HG03520 (cell line): Measurements from ENCODE around the gene PTPRR.
"Not testable (repeated sequence)": the region's sequence is repeated elsewhere in the genome, so short reads cannot be mapped to it uniquely, and the experiment has no call there.

ENCODE experiments used
- ATAC-seq: cut with Tn5 transposase; IDR thresholded peaks from one replicate; pipeline ENCODE4 v1.9.1; 2021; ENCODE audit warnings: mild to moderate bottlenecking, moderate library complexity; ENCODE audit not compliant: unreplicated experiment

The PTPRR gene

GRCh38 chr12:70749931-70750330, 170.6 kb downstream of the PTPRR start:
- ATAC-seq = no peak

DNA sequence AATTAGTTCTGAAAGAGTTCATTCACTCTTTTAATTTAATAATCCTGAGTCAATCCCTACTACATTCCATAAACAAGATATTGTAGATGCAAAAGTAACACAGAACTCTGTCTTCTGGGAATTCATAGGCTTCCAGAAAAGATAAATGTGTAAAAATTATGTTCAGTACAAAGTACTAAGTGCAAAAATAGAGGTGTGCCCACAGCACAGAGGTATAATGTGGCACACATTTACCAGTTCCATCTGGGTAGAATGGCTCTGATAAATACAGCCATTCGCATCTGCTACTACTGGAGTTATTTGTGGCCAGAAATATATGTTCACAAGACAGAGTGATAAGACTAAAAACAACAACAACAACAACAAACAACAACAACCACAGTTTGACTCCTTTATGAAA, 171.7 kb downstream of the PTPRR start:
- ATAC-seq = no peak

DNA sequence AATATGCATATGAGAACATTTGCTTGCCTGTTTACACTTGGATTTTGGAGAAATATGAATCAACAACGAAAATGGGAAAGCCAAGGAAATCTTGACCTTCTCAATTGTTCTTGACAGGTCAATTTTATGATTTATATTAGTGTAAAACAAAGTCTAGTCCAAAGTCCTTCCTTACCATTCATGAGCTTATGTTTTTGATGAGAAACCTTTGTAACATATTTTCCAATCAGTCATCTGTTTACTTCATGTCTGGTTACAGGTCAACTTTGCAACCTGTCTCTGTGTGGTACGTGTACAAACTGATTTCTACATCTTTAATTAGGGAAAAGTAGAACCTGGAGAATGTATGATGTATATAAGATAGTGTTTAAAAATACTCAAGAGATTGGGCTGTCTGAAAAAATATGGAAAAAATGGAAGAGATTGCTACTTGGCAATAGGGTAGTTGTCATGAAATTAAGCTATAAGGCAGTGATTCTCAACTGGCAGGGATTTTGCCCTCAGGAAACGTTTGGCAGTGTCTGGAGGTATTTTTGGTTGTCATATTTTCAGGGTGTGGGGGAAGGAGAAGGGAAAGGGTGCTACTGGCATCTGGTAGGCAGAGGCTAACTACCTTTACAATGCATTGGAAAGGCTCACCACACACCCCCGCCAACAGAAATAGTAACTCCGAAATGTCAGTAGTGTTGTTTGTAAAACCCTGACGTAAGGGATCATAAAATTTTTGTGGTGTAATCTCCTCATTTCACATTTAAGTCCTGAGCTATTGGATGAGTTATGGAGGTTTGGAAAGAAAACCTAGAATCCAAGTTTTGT, 172.9 kb downstream of the PTPRR start:
- no peak for ATAC-seq

- no peak for ATAC-seq
Observed at GRCh38 chr12:70745048-70745447, 175.5 kb downstream of the PTPRR start.

GRCh38 chr12:70744178-70744577, 176.4 kb downstream of the PTPRR start:
- ATAC-seq = no peak

DNA sequence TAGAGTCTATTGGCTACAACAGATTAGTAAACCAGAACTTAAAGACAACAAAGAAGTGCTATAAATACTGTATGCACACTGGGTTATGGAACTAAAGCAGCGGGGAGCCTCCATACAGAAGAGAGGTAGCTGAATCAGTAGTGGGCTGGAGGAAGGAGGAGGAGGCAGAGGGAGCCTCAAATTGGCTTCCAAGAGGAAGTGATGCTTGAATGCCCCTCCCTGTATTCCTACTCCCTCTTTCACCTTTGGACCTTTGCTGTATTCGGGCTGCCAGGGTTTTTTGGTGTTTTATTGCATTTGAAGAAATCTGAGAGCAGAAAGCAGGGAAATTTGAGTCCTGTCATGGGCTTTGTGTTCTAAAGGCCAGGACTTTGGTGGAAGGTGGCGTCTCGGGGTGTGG, 179.3 kb downstream of the PTPRR start:
- no peak for ATAC-seq

DNA sequence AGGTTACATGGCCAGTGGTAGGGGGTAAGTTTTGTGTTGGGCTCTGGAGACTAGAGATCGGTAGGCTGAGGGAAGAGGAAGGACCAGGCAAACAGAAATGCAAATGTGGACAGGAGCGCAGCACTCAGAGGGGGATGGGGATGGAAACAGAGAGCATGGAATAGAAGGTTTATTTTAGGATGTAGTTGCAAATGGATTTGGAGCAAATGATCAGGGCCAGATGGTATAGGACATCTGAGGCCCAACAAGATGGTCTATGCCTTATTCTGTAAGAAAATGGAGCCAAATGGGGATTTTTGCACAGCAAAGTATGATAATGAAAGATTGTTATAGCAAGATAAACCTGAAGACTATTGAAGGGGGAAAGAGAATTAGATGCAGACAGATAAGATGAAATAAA, 180.8 kb downstream of the PTPRR start:
- no peak for ATAC-seq

DNA sequence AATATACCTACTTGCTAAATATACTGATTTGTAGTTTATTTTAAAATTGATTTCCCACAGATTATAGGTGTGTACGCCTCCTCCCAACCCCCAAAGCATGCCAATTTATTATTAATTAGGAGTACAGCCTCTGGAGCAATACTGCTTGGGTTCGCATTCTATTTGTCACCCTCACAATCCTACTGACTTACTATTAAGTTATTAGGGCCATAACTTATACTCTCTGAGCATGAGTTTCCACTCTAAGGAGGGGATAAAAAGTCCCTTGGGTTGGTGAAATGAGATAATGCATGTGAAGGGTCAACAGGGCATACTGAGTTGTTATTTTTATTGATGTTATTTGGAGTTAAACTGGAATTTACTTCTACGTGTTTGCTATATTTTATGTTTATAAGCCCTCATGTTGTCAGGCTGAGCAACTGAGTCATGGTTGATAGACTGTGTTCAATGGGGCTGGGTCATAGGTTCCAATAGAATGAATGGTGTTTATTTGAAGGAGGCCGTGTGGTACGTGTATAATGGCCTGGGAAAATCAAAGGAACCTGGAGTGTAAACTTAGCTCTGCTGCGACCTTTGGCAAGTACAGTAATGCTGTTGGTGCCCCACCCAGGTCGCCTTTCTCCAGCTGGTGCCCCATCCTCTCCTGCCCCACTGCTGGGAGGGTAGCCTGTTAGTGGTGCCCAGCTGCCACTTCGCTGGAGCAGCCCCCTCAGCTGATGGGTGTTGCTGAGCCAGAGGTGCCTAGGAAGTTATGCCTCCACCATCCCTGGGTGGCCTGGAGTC, 184.0 kb downstream of the PTPRR start:
- ATAC-seq = no peak

- not testable (repeated sequence) for ATAC-seq
Observed at GRCh38 chr12:70735197-70735596, 185.3 kb downstream of the PTPRR start.

GRCh38 chr12:70733385-70733784, 187.2 kb downstream of the PTPRR start:
- peak; percentile 93 for ATAC-seq

DNA sequence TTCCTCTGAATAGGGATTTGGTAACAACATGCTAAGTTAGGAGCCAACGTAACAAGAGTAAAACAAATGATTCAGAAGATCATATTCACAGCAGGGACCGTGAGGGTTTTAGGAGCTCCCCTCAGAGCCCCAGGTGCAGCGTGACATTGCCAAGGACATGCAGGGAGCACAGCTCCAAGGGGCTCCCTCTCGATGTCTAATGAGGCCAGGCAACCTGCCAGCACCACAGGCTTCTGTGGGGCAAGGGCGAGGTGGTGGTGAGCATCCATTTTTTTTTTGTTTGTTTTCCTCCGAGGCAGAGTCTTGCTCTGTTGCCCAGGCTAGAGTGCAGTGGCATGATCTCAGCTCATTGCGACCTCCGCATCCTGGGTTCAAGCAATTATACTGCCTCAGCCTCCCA, 188.3 kb downstream of the PTPRR start:
- ATAC-seq = no peak

GRCh38 chr12:70730675-70731180, 189.8 kb downstream of the PTPRR start:
- ATAC-seq = no peak

DNA sequence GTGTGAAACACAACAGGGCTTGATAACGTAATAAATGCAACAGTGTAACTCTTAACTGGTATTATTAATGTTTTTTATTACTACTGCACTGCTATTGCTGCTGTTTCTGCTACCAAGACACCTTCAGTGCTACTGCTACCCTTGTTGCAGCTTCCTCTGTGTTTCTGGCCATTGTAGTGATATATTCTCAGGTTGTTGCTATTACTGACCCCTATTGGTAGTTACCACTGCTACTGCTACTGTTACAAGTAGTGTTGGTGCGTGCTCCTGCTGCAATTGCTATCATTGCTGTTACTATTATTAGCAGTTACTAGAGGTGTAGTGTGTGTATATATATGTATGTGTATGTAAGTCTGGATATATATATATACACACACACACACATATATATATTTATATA, 196.1 kb downstream of the PTPRR start:
- no peak for ATAC-seq

GRCh38 chr12:70722584-70723343, 197.8 kb downstream of the PTPRR start:
- no peak for ATAC-seq

GRCh38 chr12:70721656-70722357, 198.7 kb downstream of the PTPRR start:
- ATAC-seq = no peak

DNA sequence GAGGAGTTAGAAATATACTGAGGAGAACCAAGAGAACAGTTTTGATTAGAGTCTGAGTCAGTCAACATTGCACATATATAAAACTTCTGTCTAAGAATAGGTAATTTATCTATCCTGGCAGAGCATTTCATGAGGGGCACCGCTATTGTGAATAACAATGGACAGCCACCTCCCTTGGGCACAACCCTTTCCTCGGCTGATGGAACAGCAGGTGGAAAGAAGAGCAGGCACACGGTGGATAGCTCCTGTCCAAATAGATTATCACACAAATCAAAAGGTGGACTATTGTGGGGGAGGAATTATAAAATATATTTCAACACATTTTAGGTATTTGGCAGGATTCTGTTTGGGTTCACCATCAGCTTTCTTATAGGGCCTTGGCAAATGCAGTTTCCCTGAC, 199.3 kb downstream of the PTPRR start:
- ATAC-seq = no peak

- peak; percentile 66 for ATAC-seq
Observed at GRCh38 chr12:70719672-70720420, 200.7 kb downstream of the PTPRR start.

- ATAC-seq = no peak
Observed at GRCh38 chr12:70719071-70719470, 201.5 kb downstream of the PTPRR start.

DNA sequence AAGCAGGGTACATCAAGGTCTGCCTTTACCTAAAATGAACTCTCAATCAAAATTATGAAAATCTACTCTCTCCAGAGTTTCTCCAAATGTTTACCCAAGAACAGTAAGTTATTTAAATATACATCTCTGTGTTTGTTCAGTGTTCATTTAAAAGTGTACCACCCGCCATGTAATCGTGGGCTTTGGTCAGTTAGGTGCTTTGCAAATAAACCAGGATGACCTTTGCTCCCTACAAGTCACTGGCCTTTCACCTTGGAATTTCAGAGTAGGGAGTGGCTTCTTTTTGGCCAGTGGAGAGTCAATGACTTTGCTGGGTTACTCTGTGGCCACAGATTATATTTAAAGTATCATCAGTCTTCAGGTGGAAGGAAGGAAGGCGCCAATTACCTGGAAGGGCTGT, 208.7 kb downstream of the PTPRR start:
- no peak for ATAC-seq

DNA sequence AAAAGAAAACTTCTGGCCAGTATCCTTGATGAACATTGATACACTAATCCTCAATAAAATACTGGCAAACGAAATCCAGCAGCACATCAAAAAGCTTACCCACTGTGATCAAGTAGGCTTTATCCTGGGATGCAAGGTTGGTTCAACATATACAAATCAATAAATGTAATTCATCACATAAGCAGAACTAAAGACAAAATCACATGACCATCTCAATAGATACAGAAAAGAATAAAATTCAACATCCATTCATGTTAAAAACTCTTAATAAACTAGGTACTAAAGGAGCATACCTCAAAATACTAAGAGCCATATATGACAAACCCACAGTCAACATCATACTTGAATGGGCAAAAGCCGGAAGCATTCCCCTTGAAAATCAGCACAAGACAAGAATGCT, 211.5 kb downstream of the PTPRR start:
- no peak for ATAC-seq
